ENCODE data around the gene GABRA5.

Gene GABRA5

DNA sequence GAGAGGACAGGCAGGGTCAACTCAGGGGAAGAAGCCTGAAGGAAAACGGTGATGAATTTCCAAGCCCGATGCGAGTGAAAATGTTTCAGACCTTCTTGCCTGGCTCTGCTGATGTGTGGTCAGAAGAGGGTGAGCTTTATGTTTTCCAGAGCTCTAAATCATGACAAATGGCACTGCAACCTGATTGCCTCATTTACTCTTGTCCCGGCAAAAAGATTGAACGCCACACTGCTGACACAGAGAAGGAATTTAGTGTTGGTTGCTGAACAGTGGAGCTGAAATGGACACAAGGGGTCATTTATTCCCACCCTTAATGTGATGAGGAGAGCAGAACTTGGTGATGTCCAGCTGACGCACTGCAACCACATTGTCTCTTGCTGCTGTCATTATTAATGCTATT is 68.0 kb downstream of the GABRA5 start:
- no peak for DNase-seq

DNA sequence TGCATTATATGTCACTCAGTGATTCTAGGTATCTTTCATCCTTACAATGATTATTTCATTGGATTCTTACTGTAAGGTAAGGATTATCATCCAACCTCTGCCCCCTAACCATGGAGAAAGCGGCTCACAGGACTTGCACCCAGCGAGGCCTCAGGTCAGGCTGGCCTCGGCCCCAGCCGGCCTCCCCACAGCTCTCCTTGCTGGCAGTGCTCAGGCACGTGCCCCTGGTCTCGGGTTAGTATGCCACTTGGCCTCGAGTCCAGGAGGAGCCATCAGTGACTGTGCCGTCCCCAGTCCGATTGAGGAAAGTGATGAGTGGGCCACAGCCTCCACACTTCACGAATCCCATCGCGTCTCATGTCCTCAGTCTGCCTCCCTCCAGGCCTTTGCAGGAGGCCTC is 68.5 kb downstream of the GABRA5 start:
- DNase-seq, result no peak

DNA sequence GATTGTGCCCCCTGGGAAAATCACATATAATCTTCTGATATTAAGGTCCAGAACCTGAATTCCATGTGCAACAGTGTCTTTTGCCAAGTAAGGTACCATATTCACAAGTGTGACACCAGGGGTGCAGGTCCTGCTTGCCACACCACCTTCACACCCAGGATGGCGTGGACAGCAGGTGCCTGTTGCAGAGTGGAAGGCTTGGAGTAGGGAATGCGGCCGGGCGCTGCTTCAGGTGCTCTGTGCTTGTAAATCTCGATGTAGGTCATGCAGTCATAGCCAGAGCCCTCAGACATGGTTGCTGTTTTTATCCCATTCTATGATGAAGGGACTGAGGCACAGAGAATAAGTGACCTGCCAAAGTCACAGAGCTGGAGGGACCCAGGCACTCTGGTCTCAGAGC is 69.6 kb downstream of the GABRA5 start:
- no peak for DNase-seq

DNA sequence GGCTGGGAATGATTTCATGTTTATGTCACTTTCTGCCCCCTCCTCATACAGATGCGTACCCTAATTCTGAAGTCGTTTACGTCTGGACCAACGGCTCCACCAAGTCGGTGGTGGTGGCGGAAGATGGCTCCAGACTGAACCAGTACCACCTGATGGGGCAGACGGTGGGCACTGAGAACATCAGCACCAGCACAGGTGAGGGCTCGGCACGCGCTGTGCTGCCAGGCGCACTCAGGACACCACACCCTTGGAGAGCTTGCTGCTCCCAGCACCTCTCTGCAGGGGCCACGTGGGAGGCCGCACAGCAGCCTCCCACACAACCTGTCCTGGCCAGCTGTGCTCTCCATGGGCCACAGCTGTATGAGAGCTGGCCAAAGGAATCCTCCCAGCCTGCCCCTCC is 70.3 kb downstream of the GABRA5 start:
- DNase-seq, result no peak

DNA sequence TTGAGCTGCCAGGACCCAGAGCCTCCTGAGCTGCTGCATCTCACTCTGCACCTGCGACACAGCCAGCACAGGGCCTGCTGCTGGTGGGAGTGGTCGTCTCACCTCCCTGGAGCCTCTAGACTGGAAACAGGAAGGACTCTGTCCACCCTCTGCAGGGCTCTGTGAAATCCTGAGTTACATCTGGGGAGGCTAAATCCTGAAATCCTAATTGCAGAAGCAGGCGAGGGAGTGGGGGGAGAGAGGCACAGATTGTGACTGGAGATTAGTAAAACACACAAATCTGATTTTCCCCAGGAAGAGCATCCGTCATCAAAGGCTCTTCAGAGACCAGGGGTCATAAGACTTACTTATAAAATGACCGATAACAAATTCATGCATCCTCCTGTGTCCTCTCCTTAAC is 72.5 kb downstream of the GABRA5 start:
- DNase-seq, result no peak

DNA sequence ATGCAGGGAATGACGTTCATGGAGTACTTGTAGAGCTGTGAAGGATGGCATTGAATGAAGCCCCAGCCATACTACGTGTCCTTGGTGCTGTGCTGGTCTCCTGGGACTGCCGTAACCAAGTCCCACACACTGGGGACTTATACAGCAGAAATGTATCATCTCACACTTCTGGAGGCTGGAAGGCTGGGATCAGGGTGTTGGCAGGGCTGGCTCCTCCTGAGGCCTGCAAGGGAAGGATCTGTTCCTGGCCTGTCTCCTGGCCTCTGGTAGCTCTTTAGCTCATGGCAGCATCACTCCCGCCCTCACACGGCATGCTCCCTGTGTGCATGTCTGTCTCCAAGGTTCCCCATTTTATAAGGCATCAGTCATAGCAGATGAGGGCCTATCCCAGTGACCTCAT is 74.6 kb downstream of the GABRA5 start:
- DNase-seq, result no peak

DNA sequence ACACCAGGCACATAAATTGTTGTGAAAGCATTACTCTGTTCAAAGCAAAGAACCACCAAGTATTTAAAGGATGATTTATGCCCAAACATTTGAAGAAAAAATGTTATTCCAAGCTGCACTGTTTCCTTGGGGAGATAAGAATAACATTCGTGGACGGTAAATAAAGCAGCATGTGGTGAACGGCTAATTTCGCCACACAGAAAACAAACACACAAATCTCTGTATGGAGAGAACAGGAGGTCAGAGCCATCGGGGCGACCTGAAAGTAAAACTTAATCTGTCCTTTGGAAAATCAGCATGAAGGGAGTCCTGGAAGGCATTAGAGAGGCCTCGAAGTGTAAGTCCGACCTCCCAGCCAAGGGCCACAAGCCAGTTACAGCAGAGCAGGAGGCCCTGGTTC is 77.0 kb downstream of the GABRA5 start:
- DNase-seq, result no peak

DNA sequence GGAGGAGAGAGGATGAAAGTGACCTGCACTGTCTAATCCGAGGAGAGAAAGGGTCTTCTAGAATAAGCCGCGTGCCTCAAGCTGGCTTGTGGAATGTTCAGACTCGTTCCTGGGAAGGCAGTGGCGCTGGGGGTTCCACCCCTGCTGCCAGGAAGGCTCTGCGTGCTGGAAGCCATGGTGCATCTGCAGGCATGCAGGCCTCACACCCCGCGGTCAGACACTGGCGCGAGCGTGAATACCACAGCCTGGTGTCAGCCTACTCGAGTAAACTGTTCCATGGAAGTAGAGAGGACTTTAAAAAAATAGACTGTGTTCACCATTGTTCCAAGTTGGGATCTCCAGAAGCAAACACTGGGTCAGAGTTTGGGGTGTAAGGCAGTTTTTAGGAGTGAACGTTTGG is 78.2 kb downstream of the GABRA5 start:
- DNase-seq, result no peak

DNA sequence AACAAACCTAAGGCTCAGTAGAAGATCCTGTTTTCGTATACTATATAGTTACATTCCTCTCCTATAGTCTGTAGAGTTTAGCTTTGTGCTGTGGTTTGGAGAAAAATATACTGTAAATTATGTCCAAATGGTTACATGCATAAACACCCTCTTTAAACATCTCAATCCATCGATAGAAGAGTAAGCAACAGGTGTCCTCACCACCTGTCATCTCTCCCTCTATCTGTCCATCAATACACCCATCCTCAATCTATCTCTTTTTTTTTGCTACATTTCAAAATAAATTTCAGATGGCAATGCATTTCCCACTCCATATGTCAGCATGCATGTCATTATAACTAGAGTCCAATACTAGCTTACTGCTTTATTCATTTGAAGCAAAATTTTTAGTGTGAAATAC is 83.1 kb downstream of the GABRA5 start:
- DNase-seq, result no peak

DNA sequence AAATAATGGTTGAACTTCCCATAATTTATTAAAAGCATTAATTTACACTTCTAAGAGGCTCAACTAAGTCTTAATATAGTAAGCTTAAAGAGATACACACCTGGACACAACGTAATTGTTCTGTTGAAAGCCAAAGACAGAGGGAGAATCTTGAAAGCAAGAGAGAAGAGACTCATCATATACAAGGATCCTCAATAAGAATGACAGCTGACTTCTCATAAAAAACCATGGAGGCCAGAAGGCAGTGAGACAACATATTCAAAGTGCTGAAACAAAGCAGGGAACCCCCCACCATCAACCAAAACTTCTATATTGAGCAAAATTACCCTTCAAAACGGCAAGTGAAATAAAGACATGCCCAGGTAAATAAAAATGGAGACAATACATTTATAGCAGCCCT is 87.5 kb downstream of the GABRA5 start:
- DNase-seq, result no peak

DNA sequence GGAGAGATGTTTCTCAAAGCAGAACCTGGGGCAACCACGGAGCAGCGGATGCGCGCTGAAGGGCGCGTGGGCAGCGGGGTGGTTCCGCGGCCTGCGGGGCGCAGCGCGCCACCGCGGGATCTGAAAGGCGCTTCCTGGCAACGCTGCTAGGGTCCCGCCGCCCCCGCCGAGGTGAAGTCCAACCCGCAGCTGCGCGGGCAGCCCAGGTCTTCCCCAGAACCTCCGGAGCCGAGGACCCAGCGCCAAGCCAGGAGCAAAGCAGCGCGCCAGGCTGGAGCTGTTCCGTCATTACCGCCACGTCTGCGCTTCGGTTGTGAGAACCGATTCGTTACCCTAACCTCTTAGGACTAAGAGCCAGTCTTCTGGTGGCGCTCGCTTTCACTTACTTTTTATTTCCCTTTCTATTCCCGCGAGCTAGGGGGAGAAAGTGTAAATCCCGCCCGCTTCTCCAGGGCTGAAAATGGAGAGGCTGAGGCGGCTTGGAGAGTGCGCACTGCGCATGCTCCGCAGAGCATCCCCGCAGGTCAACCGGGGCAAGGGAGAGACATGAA is 100.9 kb downstream of the GABRA5 start:
- DNase-seq, result no peak

DNA sequence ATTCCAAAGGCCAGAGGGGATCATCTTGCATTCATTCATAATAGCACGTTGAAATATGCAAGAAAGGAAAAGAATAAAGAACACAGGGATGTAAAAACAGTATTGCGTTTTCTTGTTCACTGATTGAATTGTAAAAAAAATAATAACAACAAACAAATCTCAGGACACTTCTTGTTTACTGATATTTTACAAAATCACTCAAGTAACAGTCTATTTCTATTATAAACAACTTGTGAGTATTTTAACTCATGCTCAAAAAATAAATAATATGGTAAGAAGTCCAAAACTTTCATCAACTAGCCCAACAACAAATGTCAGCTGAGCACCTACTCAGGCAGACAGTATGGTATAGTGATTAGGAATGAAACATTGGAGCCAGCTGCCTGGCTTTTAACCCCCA is 101.9 kb downstream of the GABRA5 start:
- DNase-seq, result no peak

DNA sequence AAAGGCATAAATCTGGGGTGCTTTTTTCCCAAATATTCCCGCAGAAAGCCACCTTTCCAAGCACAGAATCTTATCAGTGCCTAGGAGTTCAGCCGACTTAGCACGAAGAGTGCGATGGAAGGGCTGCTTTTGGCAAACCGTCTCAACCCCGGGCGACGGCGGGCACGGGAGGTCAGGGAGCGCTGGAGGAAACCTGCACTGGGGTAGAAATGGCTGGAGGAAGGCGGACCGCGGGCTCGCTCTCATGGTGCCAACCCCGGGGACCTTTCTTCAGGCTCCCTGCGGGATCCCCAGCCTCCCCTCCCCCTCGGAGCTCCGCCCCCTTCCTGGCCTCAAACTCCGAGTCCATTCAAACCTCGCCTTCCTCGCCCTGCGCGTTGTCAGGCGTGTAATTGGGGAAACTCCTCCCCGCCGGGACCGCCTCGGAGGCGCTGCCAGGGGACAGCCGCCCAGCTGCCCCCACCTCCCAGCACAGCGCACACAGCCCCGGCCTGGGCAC is 103.9 kb downstream of the GABRA5 start, which contains the start of gene GABRG3:
TSS of gene GABRG3 (plus strand) at position 470 of the 499 bp plus-strand sequence.
- no peak for DNase-seq

DNA sequence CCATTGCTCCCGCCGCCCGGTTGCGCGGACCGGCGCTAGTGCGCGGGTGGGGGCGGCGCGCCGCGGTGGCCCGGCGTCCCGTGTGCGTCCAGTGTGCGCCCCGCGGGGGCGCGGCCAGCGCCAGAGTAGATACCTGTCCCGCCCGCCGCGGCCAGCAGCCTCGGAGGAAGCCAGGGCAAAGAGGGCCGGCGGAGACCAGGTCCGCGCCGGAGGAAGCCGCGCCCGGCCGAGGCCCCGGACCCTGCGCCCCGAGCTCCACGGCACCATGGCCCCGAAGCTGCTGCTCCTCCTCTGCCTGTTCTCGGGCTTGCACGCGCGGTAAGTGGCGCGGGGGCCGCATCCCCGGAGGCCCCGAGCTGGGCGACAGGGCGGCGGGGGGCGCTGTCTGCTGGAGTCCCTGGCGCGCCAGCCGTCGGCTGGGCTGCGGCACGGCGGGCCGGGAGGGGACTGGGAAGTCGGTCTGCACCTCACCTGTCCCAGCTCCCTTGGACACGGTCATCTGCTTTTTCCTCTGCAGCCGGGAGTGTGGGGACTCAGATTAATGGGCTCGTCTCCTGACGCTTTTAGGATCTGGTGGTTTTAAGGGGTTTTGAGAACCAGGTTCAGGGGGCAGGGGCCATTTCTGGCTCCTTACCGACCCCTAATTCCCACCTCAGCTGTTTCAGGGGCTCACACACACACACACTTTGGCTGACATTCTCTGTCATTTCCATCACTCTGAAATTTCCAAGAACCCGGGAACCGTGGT is 104.6 kb downstream of the GABRA5 start:
- DNase-seq, result no peak

DNA sequence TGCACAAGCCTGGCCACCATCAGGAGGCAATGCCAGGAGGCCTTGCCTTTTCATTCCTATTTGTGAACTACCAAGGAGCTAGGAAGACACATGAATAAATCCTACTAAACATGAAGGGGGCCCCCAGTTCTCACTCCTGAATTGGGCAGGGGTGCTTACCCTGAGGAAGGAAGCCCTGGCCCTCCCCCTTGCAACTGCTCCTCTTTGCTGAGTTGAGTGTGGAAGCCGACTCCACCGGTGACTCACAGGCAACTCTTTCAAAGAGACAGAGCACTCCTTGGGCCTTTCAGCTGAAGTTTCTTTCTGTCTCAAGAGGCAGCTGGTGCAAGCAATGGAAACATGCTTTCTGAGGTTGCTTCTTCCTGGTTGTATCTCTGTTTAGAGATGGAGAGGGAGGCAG is 105.8 kb downstream of the GABRA5 start:
- DNase-seq, result no peak

DNA sequence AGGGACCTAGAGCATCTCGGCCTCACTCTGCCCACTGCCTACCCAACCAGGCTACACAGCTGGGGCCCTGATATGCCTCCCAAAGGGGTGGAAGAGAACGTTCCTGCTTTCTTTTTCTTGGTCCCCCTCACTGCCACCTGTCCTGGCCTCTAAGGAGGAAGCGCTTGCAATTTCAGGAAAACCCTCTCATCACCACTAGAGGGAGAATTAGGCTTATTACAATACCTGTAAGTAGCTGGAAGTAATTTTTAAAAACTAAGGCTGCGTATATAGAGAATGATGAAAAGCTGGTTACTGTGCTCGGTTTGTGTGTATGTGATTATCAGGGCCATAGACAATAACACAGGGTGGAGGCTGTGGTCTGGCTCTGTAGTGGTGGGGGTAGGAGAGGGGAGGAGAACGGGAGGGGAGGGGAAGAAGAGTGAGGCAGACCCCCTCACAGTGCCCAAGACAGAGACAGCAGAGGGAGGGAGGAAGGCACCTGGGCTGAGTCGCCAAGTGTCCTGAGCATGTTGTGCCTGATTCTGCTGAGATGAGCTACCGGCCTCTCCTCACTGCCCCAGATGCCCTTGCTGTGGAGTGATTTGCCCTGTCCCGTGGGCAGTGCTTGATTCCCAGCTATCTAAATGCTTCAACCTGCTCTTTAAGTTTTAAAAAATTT is 107.4 kb downstream of the GABRA5 start:
- no peak for DNase-seq

DNA sequence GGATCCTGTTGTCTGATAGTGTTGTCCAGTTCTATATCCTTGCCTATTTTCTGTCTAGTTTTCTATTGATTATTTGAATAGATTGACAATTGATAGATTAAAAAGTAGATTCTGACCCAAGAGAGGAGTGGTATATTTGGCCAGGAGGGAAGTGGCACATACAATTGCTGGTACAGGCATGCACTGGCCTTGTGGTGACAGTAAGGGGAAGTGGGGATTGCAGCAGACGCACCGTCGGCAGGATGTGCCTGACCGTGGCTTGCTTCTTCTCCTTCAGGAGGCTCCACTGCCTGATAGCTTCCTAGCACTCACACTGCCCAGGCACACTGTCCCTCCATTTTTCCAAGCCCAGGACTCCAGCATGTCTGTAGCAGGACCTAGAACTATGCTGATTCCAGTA is 114.6 kb downstream of the GABRA5 start:
- no peak for DNase-seq

DNA sequence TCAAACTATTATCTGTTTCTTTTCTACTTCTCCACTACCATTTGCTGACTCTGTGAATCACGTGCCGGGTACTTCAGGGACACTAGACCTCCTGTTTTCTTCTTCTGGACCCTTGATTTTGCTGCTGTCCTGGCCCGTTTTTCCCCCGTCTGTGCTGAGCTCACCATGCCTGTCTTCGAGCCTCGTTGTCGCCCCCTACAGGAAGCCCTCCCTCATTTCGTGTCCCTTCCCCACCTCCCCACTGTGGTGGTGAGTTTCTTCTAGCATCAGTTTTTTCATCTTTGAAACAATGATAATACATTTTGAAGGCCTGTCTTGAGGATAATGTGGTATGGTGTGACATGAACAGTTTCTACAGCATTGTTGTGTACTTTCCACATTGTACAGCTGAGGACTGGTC is 117.0 kb downstream of the GABRA5 start:
- no peak for DNase-seq

DNA sequence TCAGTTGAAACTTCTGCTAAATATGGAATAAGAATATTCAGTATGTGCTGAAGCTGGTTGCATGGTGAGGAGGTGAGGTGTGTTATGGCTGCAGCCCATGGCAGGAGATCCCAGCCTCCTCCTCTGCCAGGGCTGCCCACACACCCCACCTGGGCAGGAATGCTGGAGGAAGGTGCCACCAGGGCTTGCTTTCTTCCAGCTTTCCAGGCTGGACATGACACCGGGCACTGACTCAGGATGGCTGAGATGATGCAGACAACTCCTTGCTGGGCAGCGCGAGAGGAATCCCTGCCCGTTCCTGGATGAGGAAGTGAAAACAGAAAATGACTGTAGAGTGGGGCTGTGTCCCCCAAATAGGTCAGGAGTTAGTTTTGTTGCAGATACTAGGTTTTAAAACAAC is 118.2 kb downstream of the GABRA5 start:
- no peak for DNase-seq

DNA sequence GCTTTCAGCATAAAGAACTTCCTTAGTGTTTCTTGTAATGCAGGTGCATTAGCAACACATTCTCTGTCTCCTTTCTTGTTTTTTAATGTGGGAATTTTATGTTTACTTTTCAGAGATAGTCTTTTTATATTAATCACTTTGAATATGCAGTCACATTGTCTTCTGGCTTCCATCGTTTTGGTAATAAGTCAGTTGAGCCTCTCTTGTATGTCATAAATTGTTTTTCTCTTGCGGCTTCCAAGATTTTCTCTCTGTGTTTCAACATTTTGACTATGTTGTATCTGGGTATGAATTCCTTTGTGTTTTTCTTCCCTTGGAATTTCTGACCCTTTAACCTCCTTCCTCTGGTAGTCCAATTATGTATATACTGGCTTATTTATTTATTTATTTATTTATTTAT is 129.4 kb downstream of the GABRA5 start:
- DNase-seq, result no peak
